OCI-LY3 (cell line): ENCODE results near the gene APOM.

Source experiments
- CTCF ChIP-seq: fragments of 200-600, 300-600 bp; sonication (generic); IDR thresholded peaks from 2 replicates; pipeline ENCODE4 v1.5.1; 2014; ENCODE audit warnings: antibody characterized with exemption, low read length, low read depth
- EZH2phosphoT487 ChIP-seq: fragments of 200-600 bp; shearing (Covaris generic); IDR thresholded peaks from 2 replicates; pipeline ENCODE4 v1.6.1; 2018; ENCODE audit warnings: antibody characterized with exemption, mixed run types, low read depth

- TF ChIP-seq CTCF (no peak), EZH2phosphoT487 (no peak)
These were observed 24.5 kb upstream of the APOM start for GRCh38 chr6:31631209-31631608.
